GM19438 (cell line): ENCODE data around the gene EN2.
A peak's percentile ranks its signal among the peaks of the same experiment; 100 is the strongest.

Experiments
- ATAC-seq: cut with Tn5 transposase; IDR thresholded peaks from one replicate; pipeline ENCODE4 v1.9.1; 2021; ENCODE audit warnings: low read depth; ENCODE audit not compliant: unreplicated experiment

EN2 gene

GRCh38 chr7:155458111-155458877, at the start of gene EN2:
EN2 (plus strand) TSS chr7:155458129; CDS start chr7:155458378, 249 bp downstream.
- no peak for ATAC-seq

- no peak for ATAC-seq
Measured at GRCh38 chr7:155408651-155409586, 49.0 kb upstream of the EN2 start.

GRCh38 chr7:155409980-155410379, 47.9 kb upstream of the EN2 start:
- no peak for ATAC-seq

GRCh38 chr7:155410431-155410830, 47.5 kb upstream of the EN2 start:
- no peak for ATAC-seq

- no peak for ATAC-seq
Measured at GRCh38 chr7:155411718-155412415, 46.1 kb upstream of the EN2 start.

GRCh38 chr7:155412416-155413253, 45.3 kb upstream of the EN2 start:
- ATAC-seq: peak; percentile 86

GRCh38 chr7:155414547-155415492, 43.1 kb upstream of the EN2 start:
- no peak for ATAC-seq

- no peak for ATAC-seq
Measured at GRCh38 chr7:155416646-155417380, 41.1 kb upstream of the EN2 start.

- no peak for ATAC-seq
Measured at GRCh38 chr7:155418304-155418703, 39.6 kb upstream of the EN2 start.

GRCh38 chr7:155418941-155419755, 38.8 kb upstream of the EN2 start:
- no peak for ATAC-seq

GRCh38 chr7:155420116-155420515, 37.8 kb upstream of the EN2 start:
- no peak for ATAC-seq

- no peak for ATAC-seq
Measured at GRCh38 chr7:155422151-155422550, 35.8 kb upstream of the EN2 start.

- ATAC-seq: no peak
Measured at GRCh38 chr7:155422599-155423336, 35.2 kb upstream of the EN2 start.

- ATAC-seq: no peak
Measured at GRCh38 chr7:155423337-155424285, 34.3 kb upstream of the EN2 start.

- no peak for ATAC-seq
Measured at GRCh38 chr7:155424301-155425010, 33.5 kb upstream of the EN2 start.
